Fibroblast of lung (primary cell): ENCODE data around the gene OR5AR1. TPM values are rescaled to one million over a fixed set of nuclear protein-coding genes. Genes with fewer than 3 reads are reported as not detected.

Experiments used
- DNase-seq, 2 donors: peaks; one replicate each; pipeline versions ENCODE4 v3.0.0 to v3.0.0-alpha.2; 2010; ENCODE audit warnings: low read depth in 2 of 2
- H2AFZ ChIP-seq: 2 replicates; pipeline ENCODE4 v1.5.1; 2012; ENCODE audit warnings: low read length, control low read depth, inconsistent platforms
- H3K27ac ChIP-seq: 2 replicates; pipeline ENCODE4 v1.5.1; 2011; ENCODE audit warnings: low read length, control low read depth; ENCODE audit not compliant: insufficient read depth
- H3K27me3 ChIP-seq: 2 replicates; pipeline ENCODE4 v1.5.1; 2011; ENCODE audit warnings: mild to moderate bottlenecking, low read length; ENCODE audit not compliant: control insufficient read depth, insufficient read depth
- H3K36me3 ChIP-seq: 2 replicates; pipeline ENCODE4 v1.5.1; 2011; ENCODE audit warnings: low read length; ENCODE audit not compliant: control insufficient read depth, insufficient read depth
- H3K4me1 ChIP-seq: 2 replicates; pipeline ENCODE4 v1.5.1; 2011; ENCODE audit warnings: low read length; ENCODE audit not compliant: control insufficient read depth, insufficient read depth; ENCODE audit errors: extremely low read depth
- H3K4me2 ChIP-seq: 2 replicates; pipeline ENCODE4 v1.5.1; 2011; ENCODE audit warnings: low read length, control low read depth; ENCODE audit not compliant: insufficient read depth; ENCODE audit errors: extremely low read depth
- H3K4me3 ChIP-seq, 4 experiments: fragments of 200-600 bp in 1 of 4; sonication (generic) in 1 of 4; replicated peaks in 1 of 4; 2 replicates each; pipeline ENCODE4 v1.5.1; 2011 to 2016; ENCODE audit warnings: low read length in 4 of 4, low read depth in 3 of 4, mild to moderate bottlenecking in 3 of 4, control low read depth in 2 of 4, inconsistent platforms in 1 of 4, mixed read lengths in 1 of 4; ENCODE audit not compliant: insufficient read depth in 1 of 4; ENCODE audit errors: control extremely low read depth in 1 of 4
- H3K79me2 ChIP-seq: 2 replicates; pipeline ENCODE4 v1.5.1; 2012; ENCODE audit warnings: mild to moderate bottlenecking, low read length, inconsistent platforms; ENCODE audit not compliant: control insufficient read depth, insufficient read depth
- H3K9ac ChIP-seq: 2 replicates; pipeline ENCODE4 v1.5.1; 2011; ENCODE audit warnings: mild to moderate bottlenecking, low read length, control low read depth; ENCODE audit not compliant: insufficient read depth
- H3K9me3 ChIP-seq: 2 replicates; pipeline ENCODE4 v1.5.1; 2012; ENCODE audit warnings: low read depth, low read length; ENCODE audit not compliant: control insufficient read depth, insufficient read depth
- H4K20me1 ChIP-seq: 2 replicates; pipeline ENCODE4 v1.5.1; 2011; ENCODE audit warnings: low read length; ENCODE audit not compliant: control insufficient read depth, insufficient read depth; ENCODE audit errors: extremely low read depth
- EZH2 ChIP-seq: IDR thresholded peaks from 2 replicates; pipeline ENCODE4 v1.5.1; 2012; ENCODE audit warnings: low read length, control low read depth, mild to moderate bottlenecking; ENCODE audit errors: missing control alignments
- polyA plus RNA-seq, 2 donors: library from polyadenylated mRNA; depleted of rRNA in 1 of 2; stranded (reverse) in 1 of 2; unstranded in 1 of 2; fragments of >200 nt; gene quantifications; 2 replicates each; pipeline ENCODE4 v1.2.1, GENCODE V29; 2011 to 2012; ENCODE audit warnings: missing spikeins in 1 of 2
- total RNA-seq: library from RNA; depleted of rRNA; stranded (reverse); fragments of >200 nt; gene quantifications from 2 replicates; pipeline ENCODE4 v1.2.1, GENCODE V29; 2014
- TF ChIP-seq, protein P1 (sequence below), 2 donors: IDR thresholded peaks in 1 of 2; conservative IDR thresholded peaks in 1 of 2; 1 replicate in 1 of 2; 2 replicates in 1 of 2; pipeline ENCODE4 v1.5.1; 2011 to 2012; ENCODE audit warnings: low read length in 2 of 2, control low read depth in 1 of 2, inconsistent platforms in 1 of 2, low read depth in 1 of 2, mild to moderate bottlenecking in 1 of 2

Gene OR5AR1
- total and polyA plus RNA-seq, 2 donors (not counting 1 experiment from before 2014, with no cell fraction given) = not detected

GRCh38 chr11:56705784-56706396, 42.4 kb downstream of the OR5AR1 start:
- no peak overlapping the region for H3K9ac ChIP-seq
- TF ChIP-seq, protein P1, sequence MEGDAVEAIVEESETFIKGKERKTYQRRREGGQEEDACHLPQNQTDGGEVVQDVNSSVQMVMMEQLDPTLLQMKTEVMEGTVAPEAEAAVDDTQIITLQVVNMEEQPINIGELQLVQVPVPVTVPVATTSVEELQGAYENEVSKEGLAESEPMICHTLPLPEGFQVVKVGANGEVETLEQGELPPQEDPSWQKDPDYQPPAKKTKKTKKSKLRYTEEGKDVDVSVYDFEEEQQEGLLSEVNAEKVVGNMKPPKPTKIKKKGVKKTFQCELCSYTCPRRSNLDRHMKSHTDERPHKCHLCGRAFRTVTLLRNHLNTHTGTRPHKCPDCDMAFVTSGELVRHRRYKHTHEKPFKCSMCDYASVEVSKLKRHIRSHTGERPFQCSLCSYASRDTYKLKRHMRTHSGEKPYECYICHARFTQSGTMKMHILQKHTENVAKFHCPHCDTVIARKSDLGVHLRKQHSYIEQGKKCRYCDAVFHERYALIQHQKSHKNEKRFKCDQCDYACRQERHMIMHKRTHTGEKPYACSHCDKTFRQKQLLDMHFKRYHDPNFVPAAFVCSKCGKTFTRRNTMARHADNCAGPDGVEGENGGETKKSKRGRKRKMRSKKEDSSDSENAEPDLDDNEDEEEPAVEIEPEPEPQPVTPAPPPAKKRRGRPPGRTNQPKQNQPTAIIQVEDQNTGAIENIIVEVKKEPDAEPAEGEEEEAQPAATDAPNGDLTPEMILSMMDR (conservative IDR thresholded peaks at IDR 0.05 in 1 of 2, IDR thresholded peaks at IDR 0.05 in 1 of 2; ENCODE audit: low read depth in 1 of 2, low read length in 2 of 2) = no peak
- TF ChIP-seq EZH2 = no peak
- H3K27me3 ChIP-seq = no peaks in the 10 kb centered on the region
- DNase-seq = no peak
- no peaks in the 10 kb centered on the region for H3K9me3 ChIP-seq
- H3K36me3 ChIP-seq = no peaks in the 10 kb centered on the region
- no peak overlapping the region for H2AFZ ChIP-seq
- no peaks in the 10 kb centered on the region for H4K20me1 ChIP-seq
- no peak overlapping the region for H3K4me2 ChIP-seq
- no peak overlapping the region for H3K4me3 ChIP-seq
- no peaks in the 10 kb centered on the region for H3K4me1 ChIP-seq
- H3K79me2 ChIP-seq = no peaks in the 10 kb centered on the region
- no peak overlapping the region for H3K27ac ChIP-seq

GRCh38 chr11:56706486-56706885, 43.0 kb downstream of the OR5AR1 start:
- no peaks in the 10 kb centered on the region for H4K20me1 ChIP-seq
- no peak overlapping the region for H3K4me2 ChIP-seq
- no peak overlapping the region for H2AFZ ChIP-seq
- H3K4me3 ChIP-seq = no peak overlapping the region
- no peaks in the 10 kb centered on the region for H3K9me3 ChIP-seq
- DNase-seq = no peak
- H3K36me3 ChIP-seq = no peaks in the 10 kb centered on the region
- H3K27me3 ChIP-seq = no peaks in the 10 kb centered on the region
- no peak overlapping the region for H3K27ac ChIP-seq
- H3K79me2 ChIP-seq = no peaks in the 10 kb centered on the region
- no peaks in the 10 kb centered on the region for H3K4me1 ChIP-seq
- TF ChIP-seq, protein P1 (conservative IDR thresholded peaks at IDR 0.05 in 1 of 2, IDR thresholded peaks at IDR 0.05 in 1 of 2; ENCODE audit: low read depth in 1 of 2, low read length in 2 of 2) = no peak
- TF ChIP-seq EZH2 = no peak
- no peak overlapping the region for H3K9ac ChIP-seq

DNA sequence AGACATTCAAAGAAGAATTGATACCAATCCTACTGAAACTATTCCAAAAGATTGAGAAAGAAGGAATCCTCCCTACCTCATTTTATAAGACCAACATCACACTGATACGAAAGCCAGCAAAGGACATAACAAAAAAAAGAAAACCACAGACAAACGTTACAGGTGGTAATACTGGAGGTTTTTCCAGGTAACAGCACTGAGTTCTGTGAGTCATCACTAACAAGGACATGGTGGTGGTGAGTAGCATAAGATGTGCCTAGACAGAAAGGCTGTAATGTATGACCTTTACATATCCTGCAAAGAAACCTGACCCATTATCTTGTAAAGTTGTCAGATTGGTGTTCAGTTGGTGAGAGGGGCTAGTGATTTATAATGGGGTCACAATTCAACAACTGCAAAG, 50.7 kb downstream of the OR5AR1 start:
- Histone ChIP-seq H3K9me3 (no peaks in the 10 kb centered on the region), H3K4me1 (no peaks in the 10 kb centered on the region), H3K4me3 (no peak overlapping the region), H2AFZ (no peak overlapping the region), H3K9ac (no peak overlapping the region), H3K27me3 (no peaks in the 10 kb centered on the region), H3K36me3 (no peaks in the 10 kb centered on the region), H3K79me2 (no peaks in the 10 kb centered on the region), H3K27ac (no peak overlapping the region), H4K20me1 (no peaks in the 10 kb centered on the region), H3K4me2 (no peak overlapping the region)
- DNase-seq = no peak
- TF ChIP-seq, protein P1 (conservative IDR thresholded peaks at IDR 0.05 in 1 of 2, IDR thresholded peaks at IDR 0.05 in 1 of 2; ENCODE audit: low read depth in 1 of 2, low read length in 2 of 2) = no peak
- TF ChIP-seq EZH2 = no peak

Other genes with a start within 250 kb of the OR5AR1 start
- gene OR5M3, start 190.3 kb upstream of the OR5AR1 start, total RNA-seq = not detected in 2 replicates
- not detected in 2 replicates for gene OR5M3, start 190.3 kb upstream of the OR5AR1 start, polyA plus RNA-seq
- not detected in 2 replicates for gene OR5M8, start 172.3 kb upstream of the OR5AR1 start, total RNA-seq
- gene OR5M8, start 172.3 kb upstream of the OR5AR1 start, polyA plus RNA-seq = not detected in 2 replicates
- gene OR5M11, start 120.4 kb upstream of the OR5AR1 start, total RNA-seq = not detected in 2 replicates
- gene OR5M11, start 120.4 kb upstream of the OR5AR1 start, polyA plus RNA-seq = not detected in 2 replicates
- gene OR5M10, start 86.0 kb upstream of the OR5AR1 start, total RNA-seq = not detected in 2 replicates
- not detected in 2 replicates for gene OR5M10, start 86.0 kb upstream of the OR5AR1 start, polyA plus RNA-seq
- gene OR5M1, start 48.8 kb upstream of the OR5AR1 start, total RNA-seq = not detected in 2 replicates
- gene OR5M1, start 48.8 kb upstream of the OR5AR1 start, polyA plus RNA-seq = not detected in 2 replicates
- gene OR5AP2, start 21.2 kb upstream of the OR5AR1 start, total RNA-seq = not detected in 2 replicates
- gene OR5AP2, start 21.2 kb upstream of the OR5AR1 start, polyA plus RNA-seq = not detected in 2 replicates
- gene OR9G1, start 35.4 kb downstream of the OR5AR1 start, total RNA-seq = not detected in 2 replicates
- gene OR9G1, start 35.4 kb downstream of the OR5AR1 start, polyA plus RNA-seq = not detected in 2 replicates
- gene OR9G4, start 85.0 kb downstream of the OR5AR1 start, total RNA-seq = not detected in 2 replicates
- not detected in 2 replicates for gene OR9G4, start 85.0 kb downstream of the OR5AR1 start, polyA plus RNA-seq